NCI-H82 (cell line): Measurements from ENCODE around the gene IGSF21.

Experiments used
- DNase-seq: peaks from one replicate; lab custom pipeline; 2025; lab: John Stamatoyannopoulos, UW

IGSF21 gene

DNA sequence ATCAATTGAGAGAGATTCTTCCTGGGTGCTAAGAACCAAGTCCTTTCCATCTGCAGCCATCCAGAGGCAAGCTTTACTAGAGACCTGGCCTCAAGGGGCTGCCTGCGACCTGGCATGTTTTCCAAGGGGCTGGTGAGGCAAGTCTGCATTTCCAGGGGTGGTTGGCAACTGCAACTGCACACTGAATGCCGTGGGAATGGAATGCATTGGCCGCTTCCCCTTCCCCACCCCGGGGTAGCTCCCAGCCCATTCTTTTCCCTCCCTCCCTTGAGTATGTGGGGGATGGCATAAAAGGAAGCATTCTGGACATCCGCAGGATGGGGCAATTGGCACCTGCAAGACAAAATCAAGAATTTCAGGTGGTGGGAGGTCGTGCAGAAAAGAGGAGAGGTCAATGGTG, 155.1 kb downstream of the IGSF21 start:
- no peak for DNase-seq

DNA sequence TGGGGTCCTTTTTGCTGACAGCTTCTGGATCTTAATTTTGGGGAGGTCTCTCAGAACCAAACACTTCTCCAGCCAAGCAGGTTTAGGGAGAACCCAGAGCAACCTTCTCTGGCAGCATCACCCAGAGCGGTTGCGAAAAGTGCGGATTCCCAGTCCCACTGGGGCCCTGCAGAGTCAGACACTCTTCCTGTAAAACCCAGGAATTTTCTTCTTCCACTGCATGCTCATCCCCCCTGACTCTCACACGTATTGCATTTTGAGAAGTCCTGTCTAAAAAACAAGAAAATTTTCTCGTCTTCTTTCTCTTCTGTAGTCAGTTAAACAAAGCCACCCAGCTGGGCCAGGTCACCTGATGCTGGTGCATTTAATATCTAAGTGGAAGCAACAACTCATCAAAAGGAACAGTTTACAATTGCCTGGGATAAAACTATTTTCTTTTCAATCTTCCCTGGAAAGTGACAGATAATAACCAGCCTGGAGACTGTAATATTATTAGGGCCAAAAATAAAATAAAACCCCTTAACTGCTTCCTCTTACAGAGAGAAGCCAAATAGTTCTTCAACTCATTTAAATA, 156.0 kb downstream of the IGSF21 start:
- no peak for DNase-seq

GRCh38 chr1:18264450-18265039, 156.9 kb downstream of the IGSF21 start:
- DNase-seq: no peak

- DNase-seq: no peak
These were observed 158.0 kb downstream of the IGSF21 start for GRCh38 chr1:18265641-18266040.

- DNase-seq: no peak
These were observed 158.8 kb downstream of the IGSF21 start for GRCh38 chr1:18266391-18266790.

DNA sequence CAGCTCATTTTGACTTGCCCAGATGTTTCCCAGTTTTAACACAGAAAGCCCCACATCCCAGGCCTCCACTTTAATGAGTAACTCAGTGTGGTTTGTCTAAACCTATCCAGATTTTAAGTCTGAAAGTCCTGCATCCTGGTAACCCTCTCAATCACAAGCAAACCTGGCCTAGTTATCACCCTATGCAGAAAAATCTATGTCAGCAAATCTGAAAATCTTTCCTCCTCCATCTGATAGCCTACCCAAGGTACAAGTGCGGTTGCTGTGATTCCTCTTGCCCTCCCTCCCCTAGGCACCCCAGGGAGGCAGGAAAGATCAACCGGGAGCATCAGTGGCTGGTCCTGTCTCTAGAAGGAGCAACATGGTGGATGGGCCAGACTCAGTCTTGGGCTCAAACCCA, 163.7 kb downstream of the IGSF21 start:
- DNase-seq: no peak

DNA sequence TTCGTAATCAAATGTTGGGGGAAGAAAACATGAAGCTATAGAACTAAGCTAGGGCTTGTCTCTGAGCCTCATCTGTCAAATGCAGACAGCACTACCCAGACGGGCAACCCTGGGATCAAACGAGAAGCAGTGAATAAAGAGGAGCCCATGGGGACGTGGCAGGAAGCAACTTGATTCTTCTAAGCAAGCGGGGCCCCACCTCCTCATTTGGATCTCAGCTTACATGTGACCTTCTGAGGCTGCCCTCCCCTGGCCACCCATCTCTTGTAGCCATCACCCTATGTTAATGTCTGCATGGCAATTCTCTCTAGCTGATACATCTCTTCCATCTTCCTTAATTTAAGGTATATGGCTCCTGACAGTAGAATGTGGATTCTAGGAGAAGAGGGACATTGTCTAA, 171.3 kb downstream of the IGSF21 start:
- DNase-seq: peak; percentile 18

GRCh38 chr1:18279351-18280074, 171.9 kb downstream of the IGSF21 start:
- DNase-seq: no peak

- no peak for DNase-seq
These were observed 173.4 kb downstream of the IGSF21 start for GRCh38 chr1:18280956-18281355.

DNA sequence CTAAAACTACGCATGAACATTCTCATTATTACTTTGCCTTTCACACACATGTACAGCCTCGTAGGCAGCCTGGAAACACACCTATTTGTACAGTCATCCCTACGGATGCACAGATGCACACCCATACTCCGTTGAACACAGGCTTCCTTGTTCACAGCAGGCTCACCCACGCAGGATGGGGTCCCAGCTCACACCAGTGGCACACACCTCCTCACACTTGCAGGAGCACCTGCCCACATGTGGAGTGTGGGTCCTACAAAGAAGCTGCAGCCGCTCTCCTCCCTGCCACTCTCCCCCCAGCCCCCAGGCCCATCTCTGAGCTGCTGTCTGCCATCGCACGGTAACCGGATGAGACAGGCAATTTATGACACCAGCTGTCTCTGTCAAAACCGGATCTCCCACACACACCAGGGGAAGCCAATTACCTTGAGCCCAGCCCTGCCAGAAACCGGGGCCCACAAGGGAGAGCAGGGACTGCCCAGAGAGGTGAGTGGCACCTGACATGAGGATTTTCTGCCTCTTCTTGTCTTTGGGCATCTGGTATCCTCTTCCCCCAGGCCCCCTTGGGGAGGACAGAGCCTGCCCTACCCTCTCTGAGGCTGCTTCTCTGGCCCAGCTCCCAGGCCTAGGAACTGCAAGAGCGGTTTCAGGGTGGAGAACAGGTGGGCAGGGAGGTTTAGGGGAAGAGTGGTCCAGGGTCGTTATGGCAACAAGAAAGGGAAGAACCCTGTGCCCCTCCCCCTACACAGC, 175.4 kb downstream of the IGSF21 start:
- DNase-seq: peak; percentile 96

DNA sequence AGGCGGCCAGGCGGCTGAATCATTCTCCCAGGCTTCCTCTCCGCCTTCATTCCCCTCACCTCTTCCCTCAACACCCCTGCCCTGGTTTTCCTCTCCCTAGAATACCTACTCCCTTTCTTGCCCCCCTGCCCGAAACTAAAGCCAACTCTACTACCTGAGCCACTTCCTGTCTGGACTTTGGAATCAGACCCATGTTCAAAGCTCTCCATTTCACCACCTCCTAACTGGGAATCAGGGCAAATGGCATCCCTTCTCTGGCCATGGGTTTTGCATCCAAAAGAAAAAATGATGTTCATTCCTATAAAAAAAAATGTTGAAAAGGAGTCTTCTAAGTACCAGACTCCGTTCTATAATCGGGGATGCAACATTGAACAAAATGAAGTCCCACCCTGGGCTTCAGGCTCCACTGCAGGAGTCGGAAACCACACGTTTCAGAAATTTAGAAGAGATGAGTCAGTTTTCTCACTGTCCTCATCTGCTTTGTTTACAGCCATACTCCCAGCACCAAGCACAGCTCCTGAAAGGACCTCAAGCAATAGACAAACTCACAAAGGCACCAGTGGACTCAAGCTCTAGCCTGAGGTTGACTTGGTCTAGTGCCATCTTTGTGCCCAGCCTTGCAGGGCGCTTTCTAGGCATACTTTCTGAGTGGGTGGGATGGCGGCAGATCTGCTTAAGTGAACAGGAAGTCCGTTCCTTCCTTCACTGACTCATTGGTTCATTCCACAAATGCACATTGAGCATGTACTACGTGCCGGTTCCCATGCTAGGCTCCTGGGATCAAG, 176.2 kb downstream of the IGSF21 start:
- no peak for DNase-seq

GRCh38 chr1:18284805-18285537, 177.4 kb downstream of the IGSF21 start:
- DNase-seq: no peak

DNA sequence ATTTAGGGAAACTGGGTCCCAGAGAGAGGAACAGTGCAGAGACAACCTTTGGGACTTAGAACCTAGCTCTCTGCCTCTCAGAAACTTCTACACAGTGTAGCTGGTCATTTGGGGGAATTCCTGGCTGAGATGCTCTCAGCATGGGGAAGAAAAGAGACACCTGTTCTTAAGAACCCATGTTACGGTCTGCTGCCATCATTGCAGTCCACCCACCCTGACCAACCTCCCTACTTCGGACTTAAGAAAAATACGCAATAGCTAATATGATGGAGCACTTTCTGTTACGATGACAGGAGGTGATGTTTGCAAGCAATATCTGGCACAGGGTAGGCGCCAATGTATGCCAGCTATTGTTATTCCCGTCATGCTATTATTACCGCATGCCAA, 177.9 kb downstream of the IGSF21 start:
- no peak for DNase-seq

DNA sequence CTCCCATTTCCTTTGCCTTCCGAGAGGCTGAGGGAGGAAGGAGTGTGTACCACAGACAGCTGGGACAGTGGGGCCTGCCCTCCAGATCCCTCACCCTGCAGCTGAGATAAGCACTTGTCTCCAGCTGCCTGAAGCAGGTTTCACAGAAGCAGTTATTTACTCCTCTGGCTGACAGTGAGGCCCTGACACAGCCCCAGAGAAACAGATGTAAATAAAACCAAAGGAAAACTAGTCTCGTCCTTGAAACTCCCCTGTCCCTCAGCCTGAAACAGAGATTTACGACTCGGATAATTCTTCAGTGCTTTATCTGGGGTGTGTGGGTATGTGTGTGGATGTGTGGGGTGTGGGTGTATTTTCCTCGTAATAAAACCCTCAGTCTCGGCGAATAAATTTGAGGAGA, 181.1 kb downstream of the IGSF21 start:
- DNase-seq: peak; percentile 59

DNA sequence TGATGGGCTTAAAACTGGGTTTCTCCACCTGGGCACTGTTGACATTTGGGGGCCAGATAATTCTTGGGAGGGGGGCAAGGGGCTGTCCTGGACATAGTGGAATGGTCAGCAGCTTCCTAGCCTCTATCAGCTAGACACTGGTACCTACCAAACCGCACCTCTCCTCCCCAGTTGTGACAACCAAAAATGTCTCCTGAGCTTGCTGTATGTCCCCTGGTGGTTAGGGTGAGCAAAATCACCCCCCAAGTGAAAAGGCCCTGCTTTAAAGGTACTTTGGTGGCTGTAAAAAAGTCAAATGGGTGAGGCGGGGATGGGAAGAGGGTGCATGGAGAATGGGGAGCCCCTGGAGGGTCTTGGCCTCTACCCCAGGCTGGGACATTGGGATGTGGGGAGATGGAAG, 182.0 kb downstream of the IGSF21 start:
- no peak for DNase-seq

DNA sequence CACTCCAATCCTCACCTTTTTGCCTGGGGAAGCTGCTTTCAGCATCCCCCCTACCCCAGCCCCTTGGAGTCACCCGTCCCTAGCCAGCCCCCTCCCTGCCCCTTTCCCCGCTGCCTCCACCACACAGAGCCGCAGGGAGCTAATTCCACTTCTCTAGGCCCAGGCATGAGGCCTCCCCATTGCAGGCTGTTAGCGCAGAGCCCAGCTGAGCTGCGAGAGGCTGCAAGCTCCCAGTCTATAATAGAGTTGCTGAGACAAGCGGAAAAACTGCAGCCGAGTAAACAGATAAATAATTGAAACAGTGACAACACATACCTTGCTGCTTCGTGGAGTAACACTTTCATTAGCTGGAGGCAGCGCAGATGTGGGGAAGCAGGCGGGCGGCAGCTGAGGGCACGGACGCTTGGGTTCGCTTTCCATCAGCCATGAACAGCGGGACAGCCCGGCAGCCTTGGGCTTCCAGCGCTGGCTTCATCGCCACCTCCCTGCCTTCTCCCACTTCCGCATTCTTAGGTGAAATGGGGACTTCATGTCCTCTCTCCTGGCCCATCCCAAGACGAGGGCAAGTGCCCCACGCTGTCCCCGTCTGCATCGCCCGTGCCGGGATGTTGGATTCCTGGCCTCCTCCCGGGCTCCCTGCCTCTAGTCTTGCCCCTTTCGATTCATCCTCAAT, 183.3 kb downstream of the IGSF21 start:
- no peak for DNase-seq

DNA sequence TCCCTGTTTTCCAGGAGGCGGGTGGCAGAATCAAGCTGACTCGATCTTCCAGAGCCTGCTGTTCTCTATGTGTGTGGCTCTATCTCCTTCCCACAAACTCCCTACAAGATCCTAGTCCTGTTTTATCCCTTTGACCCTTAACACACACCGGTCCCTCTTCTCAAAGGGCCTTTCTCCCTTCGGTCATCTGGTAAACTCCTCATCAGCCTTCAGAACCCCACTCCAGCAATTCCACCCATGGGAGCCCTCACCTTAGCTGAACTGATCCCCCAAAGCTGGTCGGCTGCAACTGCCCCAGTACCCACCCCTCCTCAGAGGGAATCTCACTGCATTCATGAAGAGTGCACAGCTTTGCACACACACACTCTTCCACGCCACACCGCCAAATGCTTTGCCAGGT, 184.9 kb downstream of the IGSF21 start:
- no peak for DNase-seq

DNA sequence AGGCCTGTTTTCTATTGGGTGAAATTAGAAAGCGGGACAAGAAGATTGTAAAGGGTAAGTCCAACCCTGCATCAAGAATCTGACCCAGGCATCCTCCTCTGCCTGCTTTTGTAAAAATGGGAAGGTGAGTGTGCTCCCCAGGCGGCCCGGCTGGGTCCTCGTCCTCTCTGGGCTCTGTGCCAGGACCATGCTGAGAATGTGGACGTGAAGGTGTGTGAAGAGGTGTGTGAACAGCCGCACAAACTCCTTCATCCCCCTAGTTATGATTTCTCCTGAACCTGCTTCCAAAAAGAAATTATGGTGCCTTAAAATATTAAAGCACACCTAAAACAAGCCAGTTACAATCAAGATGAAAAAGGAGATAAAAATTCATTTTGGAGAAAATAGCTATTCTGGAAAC, 185.7 kb downstream of the IGSF21 start:
- DNase-seq: no peak

DNA sequence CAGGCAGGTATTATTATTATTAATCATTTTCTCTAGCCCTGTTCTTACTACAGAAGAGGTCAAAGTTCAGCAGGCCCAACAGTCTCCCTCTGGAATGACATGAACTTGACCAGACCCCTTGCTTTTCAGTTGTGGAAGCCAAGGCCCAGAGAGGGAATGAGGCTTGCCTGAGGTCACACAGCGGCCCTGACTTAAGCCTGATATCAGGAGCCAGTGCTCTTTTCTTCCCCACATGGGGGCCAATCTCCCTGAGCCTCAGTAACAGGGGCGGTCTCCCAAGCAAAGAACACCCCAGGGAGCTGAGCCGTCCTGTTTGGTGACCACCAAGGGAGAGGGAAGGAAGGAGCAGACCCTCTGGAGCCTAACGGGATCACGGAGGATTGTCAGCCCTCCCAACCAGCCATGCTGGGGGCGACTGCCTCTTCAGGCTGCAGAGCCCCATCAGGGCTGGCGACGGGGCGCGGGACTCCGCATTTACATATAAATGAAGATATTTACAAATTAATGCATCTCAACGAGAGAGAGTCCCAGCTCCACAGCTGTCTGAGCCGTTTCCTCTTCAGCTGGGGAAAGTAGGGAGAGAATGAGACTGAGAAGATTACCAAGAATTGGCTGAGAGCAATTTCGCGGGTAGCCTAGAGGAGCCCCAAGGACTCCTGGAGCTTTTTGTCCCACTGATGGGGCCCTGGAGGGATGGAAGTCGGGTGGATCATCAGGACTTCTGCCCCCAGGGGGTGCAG, 187.0 kb downstream of the IGSF21 start:
- no peak for DNase-seq
